22Rv1 (cell line): ENCODE data around the gene USP17L20.
"Not testable (repeated sequence)": the region's sequence is repeated elsewhere in the genome, so short reads cannot be mapped to it uniquely, and the experiment has no call there.

ENCODE experiments used
- ZFX ChIP-seq: fragments of 450-650 bp; IDR thresholded peaks from 2 replicates; pipeline ENCODE4 v1.6.1; 2017; ENCODE audit warnings: antibody characterized with exemption, borderline replicate concordance
- TF ChIP-seq, protein P1 (sequence below): fragments of 450-650 bp; IDR thresholded peaks from 2 replicates; pipeline ENCODE4 v1.5.1; 2017; ENCODE audit warnings: mild to moderate bottlenecking

GRCh38 chr4:9267319-9267718, 9.4 kb downstream of the USP17L20 start, which contains the start of gene USP17L22:
- TF ChIP-seq, protein P1, sequence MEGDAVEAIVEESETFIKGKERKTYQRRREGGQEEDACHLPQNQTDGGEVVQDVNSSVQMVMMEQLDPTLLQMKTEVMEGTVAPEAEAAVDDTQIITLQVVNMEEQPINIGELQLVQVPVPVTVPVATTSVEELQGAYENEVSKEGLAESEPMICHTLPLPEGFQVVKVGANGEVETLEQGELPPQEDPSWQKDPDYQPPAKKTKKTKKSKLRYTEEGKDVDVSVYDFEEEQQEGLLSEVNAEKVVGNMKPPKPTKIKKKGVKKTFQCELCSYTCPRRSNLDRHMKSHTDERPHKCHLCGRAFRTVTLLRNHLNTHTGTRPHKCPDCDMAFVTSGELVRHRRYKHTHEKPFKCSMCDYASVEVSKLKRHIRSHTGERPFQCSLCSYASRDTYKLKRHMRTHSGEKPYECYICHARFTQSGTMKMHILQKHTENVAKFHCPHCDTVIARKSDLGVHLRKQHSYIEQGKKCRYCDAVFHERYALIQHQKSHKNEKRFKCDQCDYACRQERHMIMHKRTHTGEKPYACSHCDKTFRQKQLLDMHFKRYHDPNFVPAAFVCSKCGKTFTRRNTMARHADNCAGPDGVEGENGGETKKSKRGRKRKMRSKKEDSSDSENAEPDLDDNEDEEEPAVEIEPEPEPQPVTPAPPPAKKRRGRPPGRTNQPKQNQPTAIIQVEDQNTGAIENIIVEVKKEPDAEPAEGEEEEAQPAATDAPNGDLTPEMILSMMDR: not testable (repeated sequence)
- TF ChIP-seq ZFX: not testable (repeated sequence)
